UCSD-AML1 (cell line): ENCODE measurements around the gene SPIRE2.
"Not testable (repeated sequence)": the region's sequence is repeated elsewhere in the genome, so short reads cannot be mapped to it uniquely, and the experiment has no call there.

Source experiments
- DNase-seq: peaks from one replicate; lab custom pipeline; 2025; ENCODE audit not compliant: unreplicated experiment; lab: John Stamatoyannopoulos, UW

The SPIRE2 gene

GRCh38 chr16:89836484-89836883 is 8.2 kb downstream of the SPIRE2 start:
- DNase-seq: not testable (repeated sequence)

- DNase-seq: no peak
Measured at GRCh38 chr16:89837014-89837546, 8.8 kb downstream of the SPIRE2 start.

GRCh38 chr16:89841275-89841674 is 13.0 kb downstream of the SPIRE2 start:
- DNase-seq: no peak

GRCh38 chr16:89842471-89843408 is 14.5 kb downstream of the SPIRE2 start:
- DNase-seq: no peak

- DNase-seq: no peak
Measured at GRCh38 chr16:89843409-89844350, 15.4 kb downstream of the SPIRE2 start.

- no peak for DNase-seq
Measured at GRCh38 chr16:89844739-89845339, 16.6 kb downstream of the SPIRE2 start.

GRCh38 chr16:89845417-89845816 is 17.1 kb downstream of the SPIRE2 start:
- DNase-seq: peak; percentile 55

GRCh38 chr16:89847051-89847939 is 19.0 kb downstream of the SPIRE2 start:
- no peak for DNase-seq

- no peak for DNase-seq
Measured at GRCh38 chr16:89847940-89848297, 19.6 kb downstream of the SPIRE2 start.

GRCh38 chr16:89848974-89849373 is 20.7 kb downstream of the SPIRE2 start:
- no peak for DNase-seq

GRCh38 chr16:89853306-89853993 is 25.2 kb downstream of the SPIRE2 start:
- no peak for DNase-seq

- no peak for DNase-seq
Measured at GRCh38 chr16:89855301-89855945, 27.1 kb downstream of the SPIRE2 start.

GRCh38 chr16:89855986-89856385 is 27.7 kb downstream of the SPIRE2 start:
- DNase-seq: no peak

- no peak for DNase-seq
Measured at GRCh38 chr16:89858973-89859614, 30.8 kb downstream of the SPIRE2 start.

- DNase-seq: no peak
Measured at GRCh38 chr16:89859615-89860007, 31.3 kb downstream of the SPIRE2 start.

- peak; percentile 75 for DNase-seq
Measured at GRCh38 chr16:89860747-89861304, 32.6 kb downstream of the SPIRE2 start.

- DNase-seq: no peak
Measured at GRCh38 chr16:89861648-89862047, 33.4 kb downstream of the SPIRE2 start.

- DNase-seq: no peak
Measured at GRCh38 chr16:89862732-89863131, 34.5 kb downstream of the SPIRE2 start.
